ENCODE results near the gene TSACC. TPM values are rescaled to one million over a fixed set of nuclear protein-coding genes. Genes with fewer than 3 reads are reported as not detected.
"Not testable (repeated sequence)": the region's sequence is repeated elsewhere in the genome, so short reads cannot be mapped to it uniquely, and the experiment has no call there.

Gene TSACC
- total RNA-seq, 1 donor from 2014 or later, result 0.63 TPM

DNA sequence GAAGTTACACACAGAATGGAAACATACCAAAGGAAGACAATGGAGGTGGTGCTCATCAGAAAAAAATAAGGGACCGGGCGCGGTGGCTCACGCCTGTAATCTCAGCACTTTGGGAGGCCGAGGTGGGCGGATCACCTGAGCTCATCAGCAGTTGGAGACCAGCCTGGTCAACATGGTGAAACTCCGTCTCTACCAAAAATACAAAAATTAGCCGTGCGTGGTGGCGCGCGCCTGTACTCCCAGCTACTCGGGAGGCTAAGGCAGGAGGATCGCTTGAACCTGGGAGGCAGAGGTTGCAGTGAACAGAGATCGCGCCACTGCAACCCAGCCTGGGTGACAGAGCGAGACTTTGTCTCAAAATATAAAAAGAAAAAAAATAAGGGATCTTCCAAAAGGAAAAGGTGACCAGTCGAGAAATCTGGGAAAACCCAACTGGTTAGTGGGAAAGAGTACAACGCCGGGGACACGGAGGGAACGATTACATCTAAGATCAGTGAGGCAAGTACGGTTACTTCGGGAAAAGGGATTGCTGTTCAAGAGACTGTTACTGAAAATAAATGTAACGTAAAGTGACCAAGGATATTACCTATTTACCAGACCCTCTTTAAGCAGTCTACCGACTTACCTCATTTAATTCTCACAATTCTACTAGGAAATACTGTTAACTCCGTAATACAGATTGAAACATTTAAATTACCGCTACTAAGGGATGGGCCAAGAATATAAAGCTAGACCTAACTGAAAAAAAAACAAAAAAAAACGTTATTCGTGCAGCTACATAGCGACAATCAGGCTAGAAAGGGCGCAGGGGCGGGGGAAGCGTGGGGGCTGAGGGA, 1.1 kb upstream of the TSACC start:
- no peaks in the 10 kb centered on the region for H3K9me3 Mint-ChIP-seq
- no peak for DNase-seq (ENCODE audit: extremely low spot score, unreplicated experiment)
- TF ChIP-seq, protein P1, sequence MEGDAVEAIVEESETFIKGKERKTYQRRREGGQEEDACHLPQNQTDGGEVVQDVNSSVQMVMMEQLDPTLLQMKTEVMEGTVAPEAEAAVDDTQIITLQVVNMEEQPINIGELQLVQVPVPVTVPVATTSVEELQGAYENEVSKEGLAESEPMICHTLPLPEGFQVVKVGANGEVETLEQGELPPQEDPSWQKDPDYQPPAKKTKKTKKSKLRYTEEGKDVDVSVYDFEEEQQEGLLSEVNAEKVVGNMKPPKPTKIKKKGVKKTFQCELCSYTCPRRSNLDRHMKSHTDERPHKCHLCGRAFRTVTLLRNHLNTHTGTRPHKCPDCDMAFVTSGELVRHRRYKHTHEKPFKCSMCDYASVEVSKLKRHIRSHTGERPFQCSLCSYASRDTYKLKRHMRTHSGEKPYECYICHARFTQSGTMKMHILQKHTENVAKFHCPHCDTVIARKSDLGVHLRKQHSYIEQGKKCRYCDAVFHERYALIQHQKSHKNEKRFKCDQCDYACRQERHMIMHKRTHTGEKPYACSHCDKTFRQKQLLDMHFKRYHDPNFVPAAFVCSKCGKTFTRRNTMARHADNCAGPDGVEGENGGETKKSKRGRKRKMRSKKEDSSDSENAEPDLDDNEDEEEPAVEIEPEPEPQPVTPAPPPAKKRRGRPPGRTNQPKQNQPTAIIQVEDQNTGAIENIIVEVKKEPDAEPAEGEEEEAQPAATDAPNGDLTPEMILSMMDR (conservative IDR thresholded peaks at IDR 0.05), result no peak
- H3K27ac Mint-ChIP-seq, result peak overlapping the region; percentile 95
- H3K4me1 Mint-ChIP-seq (ENCODE audit: unreplicated experiment), result peaks cover 24% of the 10 kb centered on the region
- peaks cover 15% of the 10 kb centered on the region for H3K36me3 Mint-ChIP-seq
- H3K27me3 Mint-ChIP-seq, result no peaks in the 10 kb centered on the region
- peak overlapping the region; percentile 99 for H3K4me3 Mint-ChIP-seq

DNA sequence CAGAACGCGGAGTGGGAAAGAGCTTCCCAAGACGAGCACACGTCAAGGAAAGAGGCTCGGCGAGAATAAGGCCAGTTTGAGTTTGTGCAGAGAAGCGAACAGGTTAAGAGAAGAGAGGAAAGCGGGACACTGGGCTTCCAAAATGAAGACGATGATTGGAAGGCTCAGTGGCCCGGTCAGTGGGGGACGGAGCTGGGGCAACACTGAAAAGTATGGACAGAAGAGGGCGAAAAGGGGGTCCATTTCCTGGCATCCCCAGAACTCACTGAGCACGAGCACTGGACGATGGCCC, 492 bp upstream of the TSACC start:
- peak overlapping the region; percentile 95 for H3K27ac Mint-ChIP-seq
- no peaks in the 10 kb centered on the region for H3K9me3 Mint-ChIP-seq
- peaks cover 24% of the 10 kb centered on the region for H3K4me1 Mint-ChIP-seq (ENCODE audit: unreplicated experiment)
- no peak for DNase-seq (ENCODE audit: extremely low spot score, unreplicated experiment)
- peak overlapping the region; percentile 99 for H3K4me3 Mint-ChIP-seq
- no peaks in the 10 kb centered on the region for H3K27me3 Mint-ChIP-seq
- TF ChIP-seq, protein P1 (conservative IDR thresholded peaks at IDR 0.05), result no peak
- peaks cover 15% of the 10 kb centered on the region for H3K36me3 Mint-ChIP-seq

DNA sequence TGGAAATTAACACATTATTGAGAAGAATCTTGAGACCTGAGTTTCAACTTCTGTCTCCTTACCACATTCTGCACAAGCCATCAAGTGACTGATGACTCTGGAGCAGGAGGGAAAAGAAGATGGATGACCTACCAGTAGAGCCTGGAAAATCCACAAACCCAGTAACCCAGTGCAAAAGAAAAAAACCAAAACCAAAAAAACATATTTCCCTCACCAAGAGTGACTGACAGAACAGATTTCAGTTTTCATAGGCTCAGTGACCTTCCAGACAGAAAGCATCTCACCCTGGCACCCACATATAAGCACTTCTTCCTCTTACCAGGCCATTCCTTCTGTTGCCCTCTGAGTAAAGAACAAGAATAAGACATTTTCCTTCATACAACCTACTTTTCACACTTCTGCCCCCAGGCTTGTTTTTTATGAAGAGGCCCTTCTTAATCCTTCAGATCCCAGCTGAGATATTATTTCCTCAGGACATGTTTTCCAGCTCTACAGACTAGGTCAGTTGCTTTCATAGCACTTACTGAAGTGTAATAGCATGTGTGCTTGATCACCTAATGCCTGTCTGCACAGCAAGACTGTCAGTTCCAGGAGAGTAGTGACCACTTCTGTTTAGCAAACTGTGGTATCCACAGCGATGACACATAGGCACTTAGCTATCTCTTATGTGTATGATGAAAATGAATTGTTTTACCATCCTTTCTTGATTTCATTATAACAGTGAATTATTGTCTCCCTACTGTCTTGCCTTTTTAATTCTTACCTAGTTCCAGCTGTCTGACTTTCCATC, 4.0 kb downstream of the TSACC start:
- no peak overlapping the region for H3K27ac Mint-ChIP-seq
- H3K4me1 Mint-ChIP-seq (ENCODE audit: unreplicated experiment), result peaks cover 2% of the 10 kb centered on the region
- H3K4me3 Mint-ChIP-seq, result no peak overlapping the region
- no peak for DNase-seq (ENCODE audit: extremely low spot score, unreplicated experiment)
- H3K36me3 Mint-ChIP-seq, result no peaks in the 10 kb centered on the region
- H3K9me3 Mint-ChIP-seq, result no peaks in the 10 kb centered on the region
- H3K27me3 Mint-ChIP-seq, result peaks cover 23% of the 10 kb centered on the region
- TF ChIP-seq, protein P1 (conservative IDR thresholded peaks at IDR 0.05), result no peak

DNA sequence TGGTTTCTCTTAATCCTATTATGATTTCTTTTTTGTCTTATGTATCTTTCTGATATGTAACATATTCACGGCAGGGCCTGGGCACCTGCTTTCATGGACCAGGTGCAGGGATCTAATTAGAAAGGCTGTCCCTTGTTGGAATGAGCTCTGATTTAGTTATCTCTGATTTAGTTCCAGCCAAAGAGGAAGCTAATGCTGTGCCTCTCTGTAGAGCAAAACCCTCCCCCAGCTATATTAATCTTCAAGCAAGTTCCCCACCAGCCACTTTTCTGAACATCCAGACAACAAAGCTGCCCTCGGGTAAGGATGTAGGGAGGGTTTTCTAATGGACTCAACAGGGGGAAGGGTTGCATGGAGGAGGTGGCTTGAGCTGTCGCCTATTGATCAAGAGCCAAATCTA, 6.1 kb downstream of the TSACC start:
- Mint-ChIP-seq H3K4me1 (ENCODE audit: unreplicated experiment) (no peaks in the 10 kb centered on the region), H3K27me3 (peaks cover 40% of the 10 kb centered on the region), H3K27ac (no peak overlapping the region), H3K36me3 (no peaks in the 10 kb centered on the region), H3K9me3 (no peaks in the 10 kb centered on the region), H3K4me3 (no peak overlapping the region)
- TF ChIP-seq, protein P1 (conservative IDR thresholded peaks at IDR 0.05), result no peak
- no peak for DNase-seq (ENCODE audit: extremely low spot score, unreplicated experiment)

DNA sequence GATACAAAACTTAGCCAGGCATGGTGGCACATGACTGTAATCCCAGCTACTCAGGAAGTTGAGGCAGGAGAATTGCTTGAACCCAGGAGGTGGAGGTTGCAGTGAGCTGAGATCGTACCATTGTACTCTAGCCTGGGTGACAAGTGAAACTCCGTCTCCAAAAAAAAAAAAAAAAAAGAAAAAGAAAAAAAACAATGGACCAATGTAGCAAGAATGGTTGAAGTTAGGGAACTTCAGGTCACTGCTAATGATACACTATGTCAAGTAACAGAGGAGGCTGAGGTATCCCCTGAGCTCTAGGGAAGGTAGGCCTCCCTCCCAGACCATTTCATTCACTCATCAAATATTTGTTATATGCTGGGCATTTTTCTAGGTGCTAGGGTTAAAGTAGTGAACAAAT, 7.7 kb downstream of the TSACC start:
- H3K36me3 Mint-ChIP-seq; H3K27ac Mint-ChIP-seq; H3K9me3 Mint-ChIP-seq; H3K4me3 Mint-ChIP-seq; DNase-seq (ENCODE audit: extremely low spot score, unreplicated experiment); H3K4me1 Mint-ChIP-seq (ENCODE audit: unreplicated experiment): not testable (repeated sequence)
- peaks cover 52% of the 10 kb centered on the region for H3K27me3 Mint-ChIP-seq

DNA sequence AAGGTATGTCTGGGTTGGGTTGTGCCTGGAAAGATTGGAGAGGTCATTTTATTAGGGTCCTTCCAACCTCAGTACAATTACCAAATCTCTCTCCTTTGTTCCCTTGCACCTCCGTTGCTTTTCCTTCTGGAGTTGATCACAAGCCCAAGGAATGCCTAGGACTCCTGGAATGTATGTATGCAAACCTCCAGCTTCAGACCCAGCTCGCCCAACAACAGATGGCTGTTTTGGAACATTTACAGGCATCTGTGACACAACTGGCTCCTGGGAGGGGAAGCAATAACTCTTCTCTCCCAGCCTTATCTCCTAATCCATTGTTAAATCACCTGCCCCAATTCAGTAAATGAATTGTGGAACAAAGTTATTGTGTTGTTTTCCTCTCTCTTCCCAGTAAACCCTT, 8.3 kb downstream of the TSACC start:
- no peak for DNase-seq (ENCODE audit: extremely low spot score, unreplicated experiment)
- TF ChIP-seq, protein P1 (conservative IDR thresholded peaks at IDR 0.05), result no peak
- Mint-ChIP-seq H3K4me1 (ENCODE audit: unreplicated experiment) (no peaks in the 10 kb centered on the region), H3K27ac (no peak overlapping the region), H3K36me3 (no peaks in the 10 kb centered on the region), H3K27me3 (peaks cover 58% of the 10 kb centered on the region), H3K9me3 (no peaks in the 10 kb centered on the region), H3K4me3 (no peak overlapping the region)
